Peyer's patch (tissue), 4 donors: ENCODE measurements around the gene GALNT1.

ENCODE experiments used
- POLR2A ChIP-seq, 2 donors: fragments of 450-650 bp; IDR thresholded peaks; one replicate each; pipeline ENCODE4 v1.5.1; 2017; ENCODE audit warnings: antibody characterized with exemption in 2 of 2, mild to moderate bottlenecking in 2 of 2, moderate library complexity in 2 of 2
- TF ChIP-seq, protein P1 (sequence below), 6 experiments: fragments of 450-650 bp in 4 of 6; fragments of 200-600 bp in 2 of 6; sonication (generic) in 1 of 6; IDR thresholded peaks; one replicate each; pipeline ENCODE4 v1.5.1; 2017 to 2019; ENCODE audit warnings: antibody characterized with exemption in 6 of 6, mild to moderate bottlenecking in 3 of 6, moderate library complexity in 1 of 6

DNA sequence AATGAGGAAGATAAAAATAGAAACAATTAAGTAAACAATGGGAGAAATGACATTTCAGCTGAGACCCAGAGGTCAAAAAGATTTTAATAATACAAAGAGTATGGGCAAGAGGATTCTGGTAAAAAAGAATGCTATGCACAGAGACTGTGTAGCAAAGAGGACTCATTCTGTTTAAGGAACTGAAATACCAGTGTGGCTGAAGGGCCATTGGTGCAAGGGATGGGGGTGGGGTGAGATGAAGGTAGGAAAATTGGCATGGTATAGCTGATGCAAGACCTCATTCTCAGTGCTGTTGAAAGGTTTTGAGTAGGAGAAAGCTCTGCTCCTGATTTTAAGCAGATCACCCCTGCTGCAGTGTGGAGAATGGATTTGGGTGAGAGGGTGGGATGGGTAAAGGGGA is 10.8 kb downstream of the GALNT1 start:
- TF ChIP-seq, protein P1, sequence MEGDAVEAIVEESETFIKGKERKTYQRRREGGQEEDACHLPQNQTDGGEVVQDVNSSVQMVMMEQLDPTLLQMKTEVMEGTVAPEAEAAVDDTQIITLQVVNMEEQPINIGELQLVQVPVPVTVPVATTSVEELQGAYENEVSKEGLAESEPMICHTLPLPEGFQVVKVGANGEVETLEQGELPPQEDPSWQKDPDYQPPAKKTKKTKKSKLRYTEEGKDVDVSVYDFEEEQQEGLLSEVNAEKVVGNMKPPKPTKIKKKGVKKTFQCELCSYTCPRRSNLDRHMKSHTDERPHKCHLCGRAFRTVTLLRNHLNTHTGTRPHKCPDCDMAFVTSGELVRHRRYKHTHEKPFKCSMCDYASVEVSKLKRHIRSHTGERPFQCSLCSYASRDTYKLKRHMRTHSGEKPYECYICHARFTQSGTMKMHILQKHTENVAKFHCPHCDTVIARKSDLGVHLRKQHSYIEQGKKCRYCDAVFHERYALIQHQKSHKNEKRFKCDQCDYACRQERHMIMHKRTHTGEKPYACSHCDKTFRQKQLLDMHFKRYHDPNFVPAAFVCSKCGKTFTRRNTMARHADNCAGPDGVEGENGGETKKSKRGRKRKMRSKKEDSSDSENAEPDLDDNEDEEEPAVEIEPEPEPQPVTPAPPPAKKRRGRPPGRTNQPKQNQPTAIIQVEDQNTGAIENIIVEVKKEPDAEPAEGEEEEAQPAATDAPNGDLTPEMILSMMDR (IDR thresholded peaks at IDR 0.05) = no peak
- no peak for TF ChIP-seq POLR2A (IDR thresholded peaks at IDR 0.05)
